Measurements from ENCODE around the gene PTPRT. TPM values are rescaled to one million over a fixed set of nuclear protein-coding genes. Genes with fewer than 3 reads are reported as not detected.

The PTPRT gene
- total RNA-seq, 1 donor from 2014 or later, result 0.19 TPM

DNA sequence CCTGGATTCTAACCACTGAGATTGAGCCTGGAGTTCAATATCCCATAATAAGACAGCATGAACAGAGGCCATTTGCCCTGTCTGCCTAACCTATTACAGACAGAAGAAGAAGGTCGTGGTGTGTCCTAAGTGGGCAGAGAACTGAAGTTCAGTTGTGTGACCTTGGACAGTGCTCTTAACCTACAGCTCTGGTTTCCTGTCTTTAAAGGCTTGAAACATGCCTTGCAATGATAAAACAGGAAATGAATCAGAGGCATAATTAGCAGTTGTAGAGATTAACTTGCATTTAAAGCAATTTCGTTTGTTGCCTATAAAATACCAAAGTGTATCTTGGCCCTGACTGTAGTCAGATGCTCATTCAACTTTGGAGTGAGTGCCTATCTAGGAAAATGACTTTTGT is 1064.3 kb downstream of the PTPRT start:
- DNase-seq (ENCODE audit: missing footprints) (no peak), ATAC-seq (no peak)
- intact Hi-C loops (cut with DNase I), result no loop called here

DNA sequence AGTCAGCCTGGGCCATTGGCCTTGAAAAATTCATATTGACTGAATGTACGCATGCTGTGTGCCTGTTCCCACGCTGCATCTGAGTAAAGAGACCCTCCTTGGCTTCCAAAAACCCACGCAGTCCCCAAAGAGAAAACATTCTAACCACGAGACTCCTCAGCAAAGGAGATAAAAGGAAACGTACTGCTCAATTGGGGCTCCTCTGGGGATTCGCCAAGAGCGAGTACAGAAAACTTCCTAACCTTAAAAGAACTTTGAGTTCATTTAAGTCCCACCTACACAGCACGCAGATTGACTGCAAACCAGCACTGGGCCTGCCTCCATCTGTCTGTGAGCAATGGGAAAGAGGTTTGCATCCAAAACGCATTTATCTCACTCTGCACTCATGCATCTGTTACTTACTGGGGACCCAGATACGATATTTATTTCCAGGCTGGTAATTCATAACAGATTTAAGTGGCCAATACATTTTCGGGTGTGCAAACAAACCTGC is 1065.7 kb downstream of the PTPRT start:
- intact Hi-C loops (cut with DNase I), result no loop called here
- no peak for DNase-seq (ENCODE audit: missing footprints)
- peak; percentile 60 for ATAC-seq

DNA sequence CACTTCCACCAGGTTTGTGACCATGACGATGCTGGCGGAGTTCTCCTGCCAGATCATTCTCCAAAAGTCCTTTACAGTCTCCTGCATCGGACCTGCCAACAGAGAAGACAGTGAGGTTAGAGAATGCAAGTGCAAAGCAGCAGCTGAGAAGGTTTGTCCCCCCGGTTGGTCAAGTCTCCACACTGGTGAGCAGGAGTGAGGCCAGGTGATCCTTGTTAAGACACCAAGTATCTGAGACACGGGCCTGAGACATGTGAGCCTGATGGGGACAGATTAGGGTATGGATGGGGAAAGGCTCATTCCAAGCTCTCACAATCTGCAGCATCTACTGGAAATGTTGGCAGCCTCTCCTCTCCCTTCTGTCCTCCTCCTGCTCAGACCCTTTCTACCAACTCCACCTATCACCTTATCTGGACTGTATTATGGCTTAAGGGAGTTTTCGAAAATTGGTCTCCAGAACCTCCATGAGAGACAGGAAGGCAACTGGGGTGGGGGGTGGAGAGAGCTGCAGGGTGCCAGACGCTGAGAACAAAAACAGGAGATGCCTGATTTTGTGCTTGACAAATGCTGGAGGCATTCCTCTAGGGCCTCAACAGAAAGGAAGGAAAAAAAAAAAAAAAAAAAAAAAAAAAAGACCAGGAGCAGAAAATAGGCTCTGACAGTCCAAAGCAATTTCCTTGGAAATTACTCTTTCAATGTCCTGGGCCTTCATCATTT is 1071.1 kb downstream of the PTPRT start:
- DNase-seq (ENCODE audit: missing footprints) (no peak), ATAC-seq (no peak)
- intact Hi-C loops (cut with DNase I), result no loop called here

DNA sequence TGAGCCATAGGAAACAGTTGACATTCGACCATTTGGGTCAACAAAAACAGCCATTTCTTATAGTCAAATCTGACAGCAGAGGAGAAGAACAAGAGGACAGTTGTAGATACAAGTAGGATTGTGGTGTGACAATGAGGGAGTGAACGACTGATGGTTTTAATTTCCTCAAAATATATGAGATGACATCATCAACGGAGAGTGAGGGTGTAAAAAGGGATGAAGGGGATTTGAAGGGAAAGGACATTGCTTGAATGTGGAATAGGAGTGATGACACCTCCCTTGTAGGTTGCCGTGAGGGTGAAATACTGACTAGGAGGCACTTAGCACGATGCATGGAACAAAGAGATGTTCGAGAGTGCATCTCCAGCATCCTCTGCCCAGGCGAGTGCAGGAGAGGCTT is 1071.7 kb downstream of the PTPRT start:
- intact Hi-C loops (cut with DNase I), result no loop called here
- ATAC-seq (no peak), DNase-seq (ENCODE audit: missing footprints) (no peak)

DNA sequence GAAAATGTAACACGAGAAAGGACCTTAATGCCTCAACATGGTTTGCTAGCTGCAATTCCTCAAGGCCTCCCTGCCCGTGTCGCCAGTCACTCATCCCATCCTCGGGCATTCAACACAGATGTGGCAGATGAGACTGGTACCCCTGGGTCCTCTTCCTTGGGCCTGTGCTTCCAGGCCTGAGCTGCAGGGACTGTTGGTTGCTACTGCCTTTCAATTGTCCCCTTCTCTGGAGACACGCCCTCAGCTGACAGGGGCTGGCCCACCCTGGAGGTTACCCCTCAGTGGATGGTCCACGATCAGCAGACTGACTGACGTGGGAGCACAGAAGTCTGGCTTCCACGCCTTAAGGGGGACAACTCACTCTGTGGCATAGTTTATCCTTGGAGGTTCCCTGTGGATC is 1076.5 kb downstream of the PTPRT start:
- ATAC-seq (no peak), DNase-seq (ENCODE audit: missing footprints) (no peak)
- intact Hi-C loops (cut with DNase I), result no loop called here

DNA sequence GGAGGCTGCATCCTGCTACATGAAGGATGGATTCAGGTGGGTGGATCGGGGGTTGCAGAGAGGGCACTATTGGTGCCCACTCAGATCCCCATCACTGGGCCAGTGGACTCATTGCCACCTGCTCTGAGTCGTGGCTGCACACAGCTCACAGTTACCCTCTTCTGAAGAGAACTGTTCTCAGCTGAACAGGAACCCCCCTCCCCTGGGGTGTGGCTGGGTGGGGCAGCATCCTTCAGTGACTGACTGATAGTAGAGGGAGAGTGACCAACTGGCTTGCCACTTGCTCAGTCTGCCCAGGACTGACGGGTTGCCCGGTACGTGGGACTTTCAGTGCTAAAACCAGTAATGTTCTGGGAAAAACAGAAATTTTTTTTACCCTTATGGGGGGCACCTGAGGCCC is 1077.5 kb downstream of the PTPRT start:
- DNase-seq (ENCODE audit: missing footprints) (no peak), ATAC-seq (no peak)
- intact Hi-C loops (cut with DNase I), result no loop called here

DNA sequence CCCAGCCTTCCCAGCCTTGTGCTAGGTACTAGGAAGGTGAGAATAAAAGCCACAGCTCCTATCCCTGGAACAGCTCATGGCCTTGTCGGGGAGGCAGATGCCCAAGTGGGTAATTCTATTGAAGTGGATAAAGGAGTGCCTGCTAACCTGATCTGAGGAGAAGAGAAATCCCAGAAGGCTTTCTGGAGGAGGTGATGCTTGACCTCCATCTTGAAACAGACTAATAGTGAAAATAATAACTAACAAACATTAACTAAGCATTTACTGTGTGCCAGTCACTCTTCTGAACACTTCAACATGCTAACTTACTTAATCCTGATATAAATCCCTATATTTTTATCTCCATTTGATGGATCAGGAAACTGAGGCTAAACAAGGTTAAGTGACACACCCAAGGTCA is 1078.4 kb downstream of the PTPRT start:
- intact Hi-C loops (cut with DNase I), result no loop called here
- DNase-seq (ENCODE audit: missing footprints) (no peak), ATAC-seq (no peak)

DNA sequence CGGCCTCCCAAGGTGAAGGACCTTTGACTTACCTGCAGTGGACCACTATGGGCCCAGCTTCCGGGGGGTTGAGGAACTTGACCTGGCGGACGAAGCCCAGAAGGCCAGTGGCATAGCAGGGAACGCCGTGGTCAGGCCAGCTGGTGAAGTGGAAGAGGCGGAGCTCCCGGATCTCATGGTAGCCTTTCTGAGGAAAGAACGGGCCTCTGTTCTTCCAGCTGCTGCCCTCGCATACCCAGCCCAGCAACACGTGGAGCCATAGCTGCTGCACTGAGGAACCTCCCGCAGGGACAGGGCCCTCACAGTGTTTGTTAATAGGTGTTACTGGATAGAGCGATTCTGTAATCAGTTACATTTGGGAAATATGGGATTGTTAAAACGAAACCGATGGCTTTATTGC is 1079.4 kb downstream of the PTPRT start:
- intact Hi-C loops (cut with DNase I), result no loop called here

DNA sequence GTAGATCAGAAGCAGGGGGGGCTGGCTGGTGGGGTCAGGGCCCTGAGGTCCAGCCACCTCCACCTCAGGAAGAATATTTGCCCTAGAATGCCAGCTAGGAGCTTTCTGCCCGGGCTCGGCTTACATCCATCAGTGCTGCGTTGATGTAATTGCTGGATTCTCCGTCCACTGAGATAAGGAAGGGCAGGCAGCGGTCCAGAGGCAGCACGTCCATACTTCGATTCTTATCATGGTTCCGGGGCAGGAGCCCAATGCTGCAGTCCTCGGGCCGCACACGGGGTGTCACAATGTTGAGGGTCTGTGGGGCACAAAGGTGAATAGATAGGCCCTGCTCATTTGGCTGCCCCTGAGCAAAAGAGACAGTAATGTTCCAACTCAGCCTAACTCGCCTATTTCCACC is 1087.7 kb downstream of the PTPRT start:
- DNase-seq (ENCODE audit: missing footprints), result no peak
- no peak for ATAC-seq
- intact Hi-C loops (cut with DNase I), result no loop called here

More for the DNA sequence above, 1079.4 kb downstream of the PTPRT start:
- DNase-seq (ENCODE audit: missing footprints) (no peak), ATAC-seq (no peak)

DNA sequence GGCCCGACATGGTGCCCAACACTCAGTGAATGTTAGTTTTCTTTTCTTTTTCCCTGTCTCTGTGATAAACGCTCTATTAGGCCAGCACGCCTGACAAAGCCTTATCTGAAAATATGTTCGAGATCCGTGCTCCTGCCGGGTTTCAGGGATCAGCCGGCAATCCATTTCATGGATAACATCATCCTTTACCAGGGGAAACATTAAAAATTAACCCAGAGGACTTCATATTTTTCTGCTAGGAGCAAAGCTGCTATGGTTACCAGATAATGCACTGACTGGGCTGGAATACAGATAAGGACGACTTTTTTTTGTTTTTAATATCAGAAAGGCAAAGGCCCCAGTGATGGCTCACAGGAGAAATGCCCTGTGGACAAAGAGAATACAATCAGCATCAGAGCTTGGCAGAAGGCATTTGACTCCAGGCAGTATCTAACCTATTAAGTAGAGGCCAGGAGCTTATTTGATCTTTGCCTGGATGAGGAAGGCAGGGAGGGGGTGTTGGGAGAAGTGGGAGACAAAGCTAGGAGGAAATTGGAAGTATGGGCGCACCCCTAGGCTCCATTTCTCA is 1089.5 kb downstream of the PTPRT start:
- DNase-seq (ENCODE audit: missing footprints) (no peak), ATAC-seq (no peak)
- intact Hi-C loops (cut with DNase I), result no loop called here

DNA sequence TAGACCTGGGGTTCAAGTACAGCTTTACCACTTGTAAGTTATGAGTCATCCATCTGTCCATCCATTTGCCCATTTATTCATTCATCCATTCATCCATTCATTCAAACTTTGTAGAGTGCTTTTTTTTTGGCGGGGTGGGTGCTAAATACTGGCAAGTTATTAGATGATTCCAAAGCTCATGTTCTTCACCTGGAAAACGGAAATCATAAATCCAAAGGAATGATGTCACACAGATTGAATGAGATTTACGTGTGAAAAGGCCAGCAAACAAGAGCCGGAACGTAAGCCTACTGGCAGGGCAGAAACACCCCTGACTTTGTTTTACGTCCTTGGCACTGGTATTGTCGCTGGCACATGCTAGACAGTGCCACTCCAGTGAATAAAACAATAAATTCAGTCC is 1090.6 kb downstream of the PTPRT start:
- DNase-seq (ENCODE audit: missing footprints), result no peak
- intact Hi-C loops (cut with DNase I), result no loop called here
- ATAC-seq, result no peak

DNA sequence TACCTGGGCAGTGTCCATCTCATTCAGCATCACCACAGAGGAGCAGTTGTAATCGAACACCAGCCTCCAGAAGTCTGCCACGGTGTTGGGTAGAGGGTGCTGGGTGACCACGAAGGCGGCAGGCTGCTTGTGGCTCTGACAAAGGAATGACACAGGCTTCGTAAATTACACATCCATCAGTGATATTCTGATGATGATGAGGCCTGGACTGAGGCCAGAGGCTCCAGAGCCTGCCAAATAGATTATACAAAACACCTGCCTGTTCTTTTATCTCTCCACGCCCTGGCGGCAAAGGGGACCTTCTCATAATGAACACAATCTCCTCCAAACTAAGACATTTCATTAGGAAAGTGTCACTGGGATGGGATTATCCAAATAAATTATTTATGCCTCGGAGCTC is 1091.3 kb downstream of the PTPRT start:
- ATAC-seq, result no peak
- intact Hi-C loops (cut with DNase I), result no loop called here
- no peak for DNase-seq (ENCODE audit: missing footprints)

DNA sequence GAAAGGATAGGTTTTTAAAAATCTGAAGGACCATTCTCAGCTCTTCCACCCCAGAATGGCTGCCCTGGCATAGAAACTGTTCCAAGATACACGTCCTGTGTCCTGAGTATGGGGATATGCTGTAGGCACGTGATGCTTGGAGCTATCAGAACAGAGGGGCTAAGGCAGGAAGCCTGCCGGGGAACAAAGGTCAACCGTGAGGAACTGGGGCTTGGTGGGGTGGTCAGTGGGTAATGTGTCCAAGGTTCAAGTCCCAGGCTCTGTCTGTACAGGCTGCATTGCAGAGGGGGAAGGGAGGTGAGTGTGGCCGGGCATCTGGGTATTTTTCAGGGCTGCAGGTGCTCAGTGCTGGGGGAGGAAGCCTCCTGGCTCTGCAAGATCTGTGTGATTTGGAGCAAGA is 1092.0 kb downstream of the PTPRT start:
- DNase-seq (ENCODE audit: missing footprints) (no peak), ATAC-seq (no peak)
- intact Hi-C loops (cut with DNase I), result no loop called here

DNA sequence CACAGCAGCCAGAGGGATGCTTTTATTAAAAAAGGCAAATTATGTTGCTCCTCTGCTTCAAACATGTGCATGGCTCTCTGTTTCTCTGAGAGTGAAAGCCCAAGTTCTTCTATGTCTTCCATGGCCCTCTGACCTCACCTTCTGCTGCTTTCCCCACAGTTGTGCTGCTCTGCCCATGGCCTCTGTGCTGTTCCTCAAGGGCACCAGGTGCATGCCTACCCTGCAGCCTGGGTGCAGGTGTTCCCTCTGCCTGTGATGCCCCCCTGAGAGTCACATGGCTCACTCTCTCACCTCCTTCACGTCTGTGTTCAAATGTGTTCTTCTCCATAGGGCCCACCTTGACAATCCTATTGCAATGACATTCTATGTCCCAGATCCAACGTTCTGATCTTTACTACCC is 1094.5 kb downstream of the PTPRT start:
- intact Hi-C loops (cut with DNase I), result no loop called here
- DNase-seq (ENCODE audit: missing footprints) (no peak), ATAC-seq (no peak)

DNA sequence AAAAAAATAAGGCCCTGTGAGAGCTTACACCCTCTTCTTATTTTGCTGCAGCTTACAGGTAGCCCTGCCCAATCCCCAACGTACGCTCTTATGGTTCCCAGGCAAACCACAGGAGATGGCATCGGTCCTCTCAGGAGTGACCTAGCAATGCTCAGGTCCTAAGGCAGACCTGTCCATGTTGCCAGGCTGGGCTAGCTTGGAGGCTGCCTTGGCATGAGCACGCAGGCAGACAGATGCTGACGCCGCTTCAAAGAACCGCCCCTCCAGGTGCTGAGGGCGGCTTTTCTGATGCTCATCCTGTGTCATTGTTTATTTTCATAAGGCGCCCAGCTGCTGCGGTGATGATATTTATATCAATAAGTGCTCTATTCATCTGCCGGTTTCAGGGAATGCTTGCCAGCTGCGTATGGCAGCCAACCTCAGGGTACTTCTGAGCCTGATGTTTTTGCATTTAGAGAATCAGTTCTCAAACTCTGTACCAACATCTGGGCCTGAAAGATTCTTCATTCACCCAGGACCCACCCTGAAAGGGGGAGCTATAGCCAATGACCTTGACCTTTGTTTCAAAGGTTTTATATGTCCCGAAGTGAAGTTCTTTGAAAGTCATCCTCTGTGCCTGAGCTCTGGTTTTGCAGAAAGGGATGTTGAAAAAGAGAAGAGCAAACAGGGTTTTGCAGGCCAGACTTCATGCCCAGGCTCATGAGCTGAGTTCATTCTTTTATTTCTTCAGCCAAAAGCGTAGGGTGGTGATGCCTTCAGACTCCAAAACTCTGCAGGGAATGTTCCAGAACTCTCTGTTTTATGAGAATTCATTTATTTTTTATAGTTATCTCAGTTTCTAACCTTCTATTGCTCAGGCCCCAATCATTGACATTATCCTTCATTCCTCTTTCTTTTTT is 1095.9 kb downstream of the PTPRT start:
- intact Hi-C loops (cut with DNase I), result no loop called here
- ATAC-seq (peak; percentile 26), DNase-seq (ENCODE audit: missing footprints) (no peak)

DNA sequence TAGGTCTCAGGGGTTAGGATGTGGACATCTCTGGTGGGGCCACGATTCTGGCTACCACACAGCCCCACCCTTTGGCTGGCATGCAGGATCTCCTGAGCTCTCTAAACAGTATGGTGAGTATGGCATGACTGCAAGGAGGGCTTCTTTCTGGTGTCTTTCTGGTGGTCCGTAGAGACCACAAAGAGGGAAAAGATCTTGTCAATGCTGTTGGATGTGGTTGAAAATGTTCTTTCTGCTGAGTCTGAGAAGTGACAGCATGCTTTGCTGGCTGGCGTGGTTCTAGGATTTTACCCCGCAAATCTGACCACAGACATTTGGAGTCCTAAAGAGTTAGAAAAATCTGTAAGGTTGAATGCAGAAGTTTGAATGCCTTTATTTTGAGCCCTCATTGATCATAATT is 1096.7 kb downstream of the PTPRT start:
- intact Hi-C loops (cut with DNase I), result no loop called here

DNA sequence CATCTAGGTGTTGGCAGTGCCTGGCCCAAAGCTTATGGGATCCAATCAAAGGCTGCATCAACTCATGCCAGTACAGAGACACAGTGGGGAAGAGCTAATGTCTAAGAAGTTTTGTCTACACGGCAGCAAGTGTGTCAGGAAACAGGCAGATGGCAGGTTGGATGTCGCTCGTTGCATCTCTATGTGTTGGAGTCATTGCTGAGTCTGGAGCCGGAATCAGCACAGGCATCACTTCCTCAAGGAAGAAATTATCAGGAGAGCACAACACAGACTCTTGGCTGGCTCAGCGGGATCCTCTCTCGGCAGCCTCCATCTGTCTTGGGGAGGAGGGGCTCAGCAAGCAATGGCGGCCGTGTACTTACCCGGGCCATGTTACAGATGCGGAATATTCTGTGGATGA is 1104.3 kb downstream of the PTPRT start:
- no peak for DNase-seq (ENCODE audit: missing footprints)
- intact Hi-C loops (cut with DNase I), result no loop called here
- peak; percentile 24 for ATAC-seq

More for the DNA sequence above, 1096.7 kb downstream of the PTPRT start:
- DNase-seq (ENCODE audit: missing footprints), result no peak
- ATAC-seq, result no peak

DNA sequence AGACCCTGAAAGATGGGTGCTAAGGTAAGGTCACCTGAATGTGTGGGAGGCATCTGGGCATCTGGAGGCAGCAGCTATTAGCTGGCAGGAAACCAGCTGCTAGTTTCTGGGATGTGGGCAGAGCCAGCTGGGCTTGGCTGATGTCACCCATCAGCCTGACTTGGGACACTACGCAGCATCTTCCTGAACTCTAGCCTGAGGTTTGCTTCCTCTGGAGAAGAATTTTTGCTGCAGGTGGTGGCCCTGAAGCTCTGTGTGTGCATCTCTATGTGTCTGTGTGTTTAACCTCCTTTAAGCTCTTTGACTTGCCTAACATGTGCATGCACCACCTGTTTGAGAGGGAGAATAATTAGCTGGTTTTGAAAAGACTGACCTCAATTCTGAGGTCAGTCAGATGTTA is 1106.4 kb downstream of the PTPRT start:
- DNase-seq (ENCODE audit: missing footprints) (no peak), ATAC-seq (no peak)
- intact Hi-C loops (cut with DNase I), result no loop called here

DNA sequence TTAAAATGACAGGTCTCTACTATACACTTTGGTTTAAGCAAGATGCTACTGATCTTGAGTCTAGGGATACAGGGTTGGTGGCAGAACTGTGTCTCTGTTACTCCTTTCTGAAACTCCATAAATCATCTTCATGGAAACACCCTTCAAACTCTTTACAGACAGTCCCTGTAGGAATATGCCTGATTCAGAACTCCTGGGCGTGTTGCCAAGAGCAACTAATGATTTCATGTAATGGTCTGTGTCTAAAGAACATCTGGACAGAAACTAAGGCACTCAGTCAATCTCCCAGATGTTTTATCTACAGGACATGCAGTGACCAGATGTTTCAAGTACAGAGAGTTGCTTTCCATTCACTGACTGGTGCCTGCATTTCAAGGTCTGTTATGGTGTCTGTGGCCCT is 1107.1 kb downstream of the PTPRT start:
- DNase-seq (ENCODE audit: missing footprints) (no peak), ATAC-seq (peak; percentile 87)
- intact Hi-C loops (cut with DNase I), result no loop called here

DNA sequence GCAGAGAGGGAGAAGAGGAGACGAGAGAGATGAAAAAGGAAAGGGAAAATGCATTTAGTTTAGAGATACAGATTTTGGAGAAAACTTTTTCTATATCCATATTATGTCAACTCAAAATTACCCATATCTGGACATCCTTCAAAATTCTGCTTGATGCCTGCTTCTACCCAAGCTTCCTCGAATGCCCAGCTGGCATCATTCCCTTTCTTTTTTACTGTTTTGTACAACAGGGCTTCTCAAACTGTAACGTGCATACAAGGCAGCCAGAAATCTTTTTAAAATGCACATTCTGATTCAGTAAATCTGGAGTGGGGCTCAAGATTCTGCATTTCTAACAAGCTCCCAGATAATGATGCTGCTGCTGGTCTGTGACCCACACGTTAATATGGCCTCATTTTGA is 1108.8 kb downstream of the PTPRT start:
- ATAC-seq, result no peak
- intact Hi-C loops (cut with DNase I), result no loop called here
- no peak for DNase-seq (ENCODE audit: missing footprints)

All from Right ventricle myocardium inferior (tissue), 1 donor.